ENCODE measurements around the gene NAA50. TPM values are rescaled to one million over a fixed set of nuclear protein-coding genes. Genes with fewer than 3 reads are reported as not detected.

The NAA50 gene
- total RNA-seq, 1 experiment from 2014 or later, result 188 TPM

GRCh38 chr3:113771993-113772392 is 25.9 kb upstream of the NAA50 start:
- Histone ChIP-seq H3K4me3 (ENCODE audit: low read depth, low read length) (no peak overlapping the region), H3K9me3 (no peaks in the 10 kb centered on the region), H3K27me3 (replicated peaks; ENCODE audit: control insufficient read depth, insufficient read depth, low read length) (no peaks in the 10 kb centered on the region), H3K36me3 (ENCODE audit: control insufficient read depth, insufficient read depth, low read length) (no peaks in the 10 kb centered on the region), H3K4me1 (peaks cover 6% of the 10 kb centered on the region; the same call in 1 of the 2 replicates)
- BruUV-seq (replicated peaks), result no TSS peak
- Mint-ChIP-seq H3K9me3 (ENCODE audit: unreplicated experiment) (no peaks in the 10 kb centered on the region), H3K27ac (ENCODE audit: unreplicated experiment) (no peak overlapping the region), H3K4me3 (ENCODE audit: unreplicated experiment) (no peak overlapping the region), H3K4me1 (ENCODE audit: low read depth, unreplicated experiment) (peaks cover 7% of the 10 kb centered on the region), H3K27me3 (ENCODE audit: insufficient read depth, unreplicated experiment) (no peaks in the 10 kb centered on the region), H3K36me3 (ENCODE audit: insufficient read depth, unreplicated experiment) (no peaks in the 10 kb centered on the region)
- ChIA-PET POLR2A (interaction anchor here (0.6 kb wide), 1 partner anchor 141 kb away, joined by 5 read pairs; no protein-coding TSS in a partner anchor), CTCF (interaction anchor here (0.7 kb wide), 1 partner anchor 34 kb away, joined by 3 read pairs; no protein-coding TSS in a partner anchor)
- no peak for DNase-seq
- intact Hi-C loops (cut with micrococcal nuclease; ENCODE audit: unreplicated experiment), result no loop called here
- TF ChIP-seq, protein P1, sequence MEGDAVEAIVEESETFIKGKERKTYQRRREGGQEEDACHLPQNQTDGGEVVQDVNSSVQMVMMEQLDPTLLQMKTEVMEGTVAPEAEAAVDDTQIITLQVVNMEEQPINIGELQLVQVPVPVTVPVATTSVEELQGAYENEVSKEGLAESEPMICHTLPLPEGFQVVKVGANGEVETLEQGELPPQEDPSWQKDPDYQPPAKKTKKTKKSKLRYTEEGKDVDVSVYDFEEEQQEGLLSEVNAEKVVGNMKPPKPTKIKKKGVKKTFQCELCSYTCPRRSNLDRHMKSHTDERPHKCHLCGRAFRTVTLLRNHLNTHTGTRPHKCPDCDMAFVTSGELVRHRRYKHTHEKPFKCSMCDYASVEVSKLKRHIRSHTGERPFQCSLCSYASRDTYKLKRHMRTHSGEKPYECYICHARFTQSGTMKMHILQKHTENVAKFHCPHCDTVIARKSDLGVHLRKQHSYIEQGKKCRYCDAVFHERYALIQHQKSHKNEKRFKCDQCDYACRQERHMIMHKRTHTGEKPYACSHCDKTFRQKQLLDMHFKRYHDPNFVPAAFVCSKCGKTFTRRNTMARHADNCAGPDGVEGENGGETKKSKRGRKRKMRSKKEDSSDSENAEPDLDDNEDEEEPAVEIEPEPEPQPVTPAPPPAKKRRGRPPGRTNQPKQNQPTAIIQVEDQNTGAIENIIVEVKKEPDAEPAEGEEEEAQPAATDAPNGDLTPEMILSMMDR (IDR thresholded peaks at IDR 0.05; ENCODE audit: insufficient read depth in 1 of 2, low read depth in 1 of 2, low read length in 1 of 2, severe bottlenecking in 1 of 2, unreplicated experiment in 1 of 2), result no peak

DNA sequence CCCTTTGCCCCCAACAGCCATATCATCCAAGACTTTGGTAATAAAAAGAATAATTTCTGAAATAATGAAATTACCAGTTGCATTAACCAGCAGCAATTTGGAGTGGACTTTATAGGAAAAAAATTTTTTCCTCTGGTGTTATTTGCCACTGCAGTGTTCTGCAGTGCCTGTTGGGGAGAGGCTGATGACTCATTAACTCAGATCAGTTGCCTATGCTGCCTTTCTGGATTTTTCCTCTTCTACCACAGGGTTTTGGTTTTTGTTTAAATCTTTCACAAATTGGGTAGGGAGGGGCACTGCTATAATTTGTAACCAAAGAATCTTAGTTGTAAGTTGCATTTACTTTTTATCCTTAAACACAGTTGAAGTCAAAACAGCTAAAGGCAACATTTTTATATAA is 23.5 kb upstream of the NAA50 start:
- Histone ChIP-seq H3K4me1 (no peaks in the 10 kb centered on the region), H3K9me3 (no peaks in the 10 kb centered on the region), H3K27me3 (replicated peaks; ENCODE audit: control insufficient read depth, insufficient read depth, low read length) (no peaks in the 10 kb centered on the region), H3K36me3 (ENCODE audit: control insufficient read depth, insufficient read depth, low read length) (no peaks in the 10 kb centered on the region), H3K4me3 (ENCODE audit: low read depth, low read length) (no peak overlapping the region)
- TF ChIP-seq, protein P1 (IDR thresholded peaks at IDR 0.05; ENCODE audit: insufficient read depth in 1 of 2, low read depth in 1 of 2, low read length in 1 of 2, severe bottlenecking in 1 of 2, unreplicated experiment in 1 of 2), result no peak
- no peaks in the 10 kb centered on the region for H3K27me3 Mint-ChIP-seq (ENCODE audit: insufficient read depth, unreplicated experiment)
- H3K9me3 Mint-ChIP-seq (ENCODE audit: unreplicated experiment), result no peaks in the 10 kb centered on the region
- no TSS peak for BruUV-seq (replicated peaks)
- CTCF ChIA-PET, result no interaction called here
- H3K4me1 Mint-ChIP-seq (ENCODE audit: low read depth, unreplicated experiment), result no peaks in the 10 kb centered on the region
- DNase-seq, result no peak
- H3K36me3 Mint-ChIP-seq (ENCODE audit: insufficient read depth, unreplicated experiment), result no peaks in the 10 kb centered on the region
- H3K4me3 Mint-ChIP-seq (ENCODE audit: unreplicated experiment), result no peak overlapping the region
- POLR2A ChIA-PET, result no interaction called here
- no peak overlapping the region for H3K27ac Mint-ChIP-seq (ENCODE audit: unreplicated experiment)
- intact Hi-C loops (cut with micrococcal nuclease; ENCODE audit: unreplicated experiment), result no loop called here

DNA sequence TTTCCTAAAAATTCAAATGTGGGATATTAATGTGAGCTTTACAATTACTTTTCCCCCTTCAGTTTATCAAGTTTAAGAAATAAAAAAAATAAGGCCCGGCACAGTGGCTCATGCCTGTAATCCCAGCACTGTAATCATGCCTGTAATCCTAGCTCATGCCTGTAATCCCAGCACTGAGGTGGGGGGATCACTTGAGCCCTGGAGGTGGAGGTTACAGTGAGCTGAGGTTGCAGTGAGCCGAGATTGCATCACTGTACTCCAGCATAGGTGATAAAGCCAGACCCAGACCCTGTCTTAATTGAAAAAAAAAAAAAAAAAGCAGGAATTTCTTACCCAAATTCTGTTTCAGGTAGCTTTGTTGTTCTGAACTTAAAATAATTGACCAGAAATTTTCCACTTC is 18.6 kb upstream of the NAA50 start:
- Mint-ChIP-seq H3K4me1 (ENCODE audit: low read depth, unreplicated experiment) (no peaks in the 10 kb centered on the region), H3K9me3 (ENCODE audit: unreplicated experiment) (no peaks in the 10 kb centered on the region), H3K4me3 (ENCODE audit: unreplicated experiment) (no peak overlapping the region), H3K36me3 (ENCODE audit: insufficient read depth, unreplicated experiment) (no peaks in the 10 kb centered on the region), H3K27ac (ENCODE audit: unreplicated experiment) (no peak overlapping the region), H3K27me3 (ENCODE audit: insufficient read depth, unreplicated experiment) (no peaks in the 10 kb centered on the region)
- intact Hi-C loops (cut with micrococcal nuclease; ENCODE audit: unreplicated experiment), result no loop called here
- ChIA-PET CTCF (interaction anchor here (1.6 kb wide), 1 partner anchor 20 kb away, joined by 16 read pairs; no protein-coding TSS in a partner anchor), POLR2A (interaction anchor here (0.5 to 0.6 kb wide), 2 partner anchors 20 to 21 kb away, joined by 3 to 4 read pairs; no protein-coding TSS in a partner anchor)
- TF ChIP-seq, protein P1 (IDR thresholded peaks at IDR 0.05; ENCODE audit: insufficient read depth in 1 of 2, low read depth in 1 of 2, low read length in 1 of 2, severe bottlenecking in 1 of 2, unreplicated experiment in 1 of 2), result no peak
- H3K4me1 ChIP-seq, result no peaks in the 10 kb centered on the region
- H3K9me3 ChIP-seq, result no peaks in the 10 kb centered on the region
- DNase-seq, result no peak
- no peaks in the 10 kb centered on the region for H3K36me3 ChIP-seq (ENCODE audit: control insufficient read depth, insufficient read depth, low read length)
- H3K27me3 ChIP-seq (replicated peaks; ENCODE audit: control insufficient read depth, insufficient read depth, low read length), result no peaks in the 10 kb centered on the region
- no peak overlapping the region for H3K4me3 ChIP-seq (ENCODE audit: low read depth, low read length)
- no TSS peak for BruUV-seq (replicated peaks)

All from Caco-2 (cell line).